WTC11 (cell line): ENCODE data around the gene RWDD2A. TPM values are rescaled to one million over a fixed set of nuclear protein-coding genes. Genes with fewer than 3 reads are reported as not detected.

Source experiments
- NR3C1 ChIP-seq: sonication (generic); formaldehyde crosslinking; conservative IDR thresholded peaks from 2 replicates; pipeline ENCODE4 v1.8.1; 2023; ENCODE audit warnings: low read depth, mild to moderate bottlenecking, missing genetic modification reagents
- OVOL2 ChIP-seq: fragments of 250-450 bp; sonication (Bioruptor Pico); IDR thresholded peaks from 2 replicates; pipeline ENCODE4 v1.9.0; 2021; ENCODE audit warnings: mild to moderate bottlenecking, borderline replicate concordance
- TP53 ChIP-seq: sonication (generic); formaldehyde crosslinking; IDR thresholded peaks from 2 replicates; pipeline ENCODE4 v1.8.1; 2023; ENCODE audit warnings: mild to moderate bottlenecking, missing genetic modification reagents
- ZNF263 ChIP-seq: sonication (generic); formaldehyde crosslinking; IDR thresholded peaks from 2 replicates; pipeline ENCODE4 v1.8.1; 2022; ENCODE audit warnings: low read depth, mild to moderate bottlenecking, moderate library complexity, missing genetic modification reagents
- total RNA-seq: library from RNA; stranded (reverse); gene quantifications from 3 replicates; pipeline ENCODE4 v1.2.3, GENCODE V29; 2021
- TF ChIP-seq, protein P1 (sequence below): sonication (generic); formaldehyde crosslinking; IDR thresholded peaks from 2 replicates; pipeline ENCODE4 v1.8.0; 2022; ENCODE audit warnings: mild to moderate bottlenecking, missing genetic modification reagents
- TF ChIP-seq, protein P2 (sequence below): fragments of 250-450 bp; sonication (Bioruptor Pico); conservative IDR thresholded peaks from 2 replicates; pipeline ENCODE4 v1.9.0; 2021; ENCODE audit warnings: mild to moderate bottlenecking
- TF ChIP-seq, protein P3 (sequence below): sonication (generic); formaldehyde crosslinking; IDR thresholded peaks from 2 replicates; pipeline ENCODE4 v1.8.0; 2022; ENCODE audit warnings: mild to moderate bottlenecking, missing genetic modification reagents

Gene RWDD2A
- total RNA-seq, 1 experiment from 2014 or later = 5.2 TPM

DNA sequence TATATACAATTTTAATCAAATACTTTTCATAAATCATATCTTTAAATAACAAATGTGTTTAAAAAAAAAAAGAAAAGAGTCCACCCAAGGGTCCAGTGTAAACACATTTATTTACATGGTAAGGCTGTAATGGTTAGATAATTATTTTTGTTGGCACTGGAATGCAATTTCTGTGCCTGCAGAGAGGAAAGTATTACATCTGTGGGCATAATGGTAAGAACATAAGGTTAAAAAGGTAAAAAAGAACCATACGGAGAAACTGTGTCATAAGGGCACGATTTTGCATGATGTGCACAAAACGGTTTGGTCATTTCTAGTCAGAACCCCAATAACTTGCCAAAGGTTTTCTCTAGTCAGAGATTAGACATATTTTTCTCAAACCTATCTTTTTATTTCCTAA, 54.3 kb downstream of the RWDD2A start (continued):
- TF ChIP-seq, protein P1, sequence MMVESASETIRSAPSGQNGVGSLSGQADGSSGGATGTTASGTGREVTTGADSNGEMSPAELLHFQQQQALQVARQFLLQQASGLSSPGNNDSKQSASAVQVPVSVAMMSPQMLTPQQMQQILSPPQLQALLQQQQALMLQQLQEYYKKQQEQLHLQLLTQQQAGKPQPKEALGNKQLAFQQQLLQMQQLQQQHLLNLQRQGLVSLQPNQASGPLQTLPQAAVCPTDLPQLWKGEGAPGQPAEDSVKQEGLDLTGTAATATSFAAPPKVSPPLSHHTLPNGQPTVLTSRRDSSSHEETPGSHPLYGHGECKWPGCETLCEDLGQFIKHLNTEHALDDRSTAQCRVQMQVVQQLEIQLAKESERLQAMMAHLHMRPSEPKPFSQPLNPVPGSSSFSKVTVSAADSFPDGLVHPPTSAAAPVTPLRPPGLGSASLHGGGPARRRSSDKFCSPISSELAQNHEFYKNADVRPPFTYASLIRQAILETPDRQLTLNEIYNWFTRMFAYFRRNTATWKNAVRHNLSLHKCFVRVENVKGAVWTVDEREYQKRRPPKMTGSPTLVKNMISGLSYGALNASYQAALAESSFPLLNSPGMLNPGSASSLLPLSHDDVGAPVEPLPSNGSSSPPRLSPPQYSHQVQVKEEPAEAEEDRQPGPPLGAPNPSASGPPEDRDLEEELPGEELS = no peak
- TF ChIP-seq ZNF263 (no peak), TP53 (no peak), OVOL2 (CRISPR knock-in tag) (no peak), NR3C1 (CRISPR knock-in tag) (no peak)
- TF ChIP-seq, protein P2, sequence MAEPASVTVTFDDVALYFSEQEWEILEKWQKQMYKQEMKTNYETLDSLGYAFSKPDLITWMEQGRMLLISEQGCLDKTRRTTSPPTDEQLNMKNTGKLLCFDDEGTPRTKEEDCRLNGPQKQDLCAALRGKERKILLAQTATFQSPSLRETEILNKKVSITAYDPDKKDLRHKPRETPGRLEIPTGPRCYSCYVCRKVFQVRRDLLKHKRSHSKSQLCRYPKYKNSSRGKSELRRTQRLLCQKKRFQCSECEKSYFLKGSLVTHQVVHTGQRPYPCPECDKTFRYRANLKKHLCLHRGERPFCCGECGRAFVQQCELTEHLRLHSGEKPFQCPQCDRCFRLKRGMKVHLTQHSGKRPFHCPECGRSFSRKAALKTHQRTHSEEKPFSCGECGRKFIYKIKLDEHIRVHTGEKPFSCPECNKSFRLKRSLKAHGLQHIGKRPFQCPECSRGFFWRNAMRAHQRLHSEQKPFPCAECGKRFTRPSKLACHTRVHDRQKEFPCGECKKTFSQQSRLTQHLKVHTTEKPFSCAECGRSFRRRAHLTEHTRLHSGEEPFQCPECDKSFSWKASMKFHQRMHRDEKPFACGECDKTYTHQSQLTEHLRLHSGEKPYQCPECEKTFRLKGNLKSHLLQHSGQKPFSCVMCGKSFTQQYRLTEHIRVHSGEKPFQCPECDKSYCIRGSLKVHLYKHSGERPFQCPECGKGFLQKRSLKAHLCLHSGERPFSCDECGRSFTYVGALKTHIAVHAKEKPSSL (CRISPR knock-in tag) = no peak
- TF ChIP-seq, protein P3, sequence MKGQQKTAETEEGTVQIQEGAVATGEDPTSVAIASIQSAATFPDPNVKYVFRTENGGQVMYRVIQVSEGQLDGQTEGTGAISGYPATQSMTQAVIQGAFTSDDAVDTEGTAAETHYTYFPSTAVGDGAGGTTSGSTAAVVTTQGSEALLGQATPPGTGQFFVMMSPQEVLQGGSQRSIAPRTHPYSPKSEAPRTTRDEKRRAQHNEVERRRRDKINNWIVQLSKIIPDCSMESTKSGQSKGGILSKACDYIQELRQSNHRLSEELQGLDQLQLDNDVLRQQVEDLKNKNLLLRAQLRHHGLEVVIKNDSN (CRISPR knock-in tag) = no peak

Other genes starting within 250 kb of the RWDD2A start
- gene UBE3D, start 127.5 kb upstream of the RWDD2A start, total RNA-seq = 14.0 to 17.4 TPM (median 14.7 TPM) in 3 replicates
- 13.1 to 16.9 TPM (median 15.1 TPM) in 3 replicates for gene DOP1A, start 125.7 kb upstream of the RWDD2A start, total RNA-seq
- 67.4 to 70.0 TPM (median 67.6 TPM) in 3 replicates for gene PGM3, start 92 bp upstream of the RWDD2A start, total RNA-seq
- 4.1 to 5.3 TPM (median 4.3 TPM) in 3 replicates for gene ME1, start 237.7 kb downstream of the RWDD2A start, total RNA-seq